Measurements from ENCODE around the gene SPTBN1. TPM values are rescaled to one million over a fixed set of nuclear protein-coding genes. Genes with fewer than 3 reads are reported as not detected.

The SPTBN1 gene
- total RNA-seq, 1 donor from 2014 or later, result 53.8 TPM

DNA sequence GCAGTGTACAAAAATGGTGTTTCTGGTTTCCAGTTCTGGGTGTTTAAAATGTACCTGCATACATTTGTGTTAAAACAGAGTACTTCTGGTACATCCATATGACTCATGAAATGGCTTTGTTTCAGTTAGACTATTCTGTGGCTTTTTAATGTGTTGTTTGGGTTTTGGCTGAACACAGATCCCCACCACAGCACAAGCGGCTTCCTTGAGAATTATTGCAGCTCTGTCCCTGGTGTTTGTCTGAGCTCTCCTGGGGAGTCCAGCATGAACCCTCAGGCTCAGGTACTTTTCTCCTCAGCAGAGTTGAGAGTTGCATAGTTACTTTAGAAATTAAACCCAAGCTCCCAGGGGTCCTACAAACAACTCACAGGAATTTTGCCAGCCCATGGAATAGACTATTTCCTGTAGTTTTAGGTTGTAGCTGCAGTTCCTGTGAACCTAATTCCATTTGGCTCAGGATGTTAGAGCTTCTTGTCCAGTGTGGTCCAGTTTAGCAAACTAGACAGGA is 202.5 kb downstream of the SPTBN1 start:
- Mint-ChIP-seq H3K27me3 (no peaks in the 10 kb centered on the region), H3K27ac (peak overlapping the region; percentile 29), H3K4me1 (peaks cover 18% of the 10 kb centered on the region), H3K4me3 (peak overlapping the region; percentile 31), H3K36me3 (ENCODE audit: low read depth) (peaks cover 76% of the 10 kb centered on the region), H3K9me3 (no peaks in the 10 kb centered on the region)
- intact Hi-C loops (cut with micrococcal nuclease), result loop anchor here (1.0 to 10.0 kb wide), 3 partner anchors 22 to 516 kb away; no protein-coding TSS in a partner anchor
- no peak for DNase-seq

GRCh38 chr2:54659527-54659926 is 203.4 kb downstream of the SPTBN1 start:
- DNase-seq, result no peak
- intact Hi-C loops (cut with micrococcal nuclease), result loop anchor here (5.0 to 10.0 kb wide), 2 partner anchors 102 to 515 kb away; no protein-coding TSS in a partner anchor
- H3K36me3 Mint-ChIP-seq (ENCODE audit: low read depth), result peaks cover 78% of the 10 kb centered on the region
- H3K27me3 Mint-ChIP-seq, result no peaks in the 10 kb centered on the region
- H3K27ac Mint-ChIP-seq, result no peak overlapping the region
- peaks cover 23% of the 10 kb centered on the region for H3K4me1 Mint-ChIP-seq
- no peak overlapping the region for H3K4me3 Mint-ChIP-seq
- no peaks in the 10 kb centered on the region for H3K9me3 Mint-ChIP-seq

- no peak for DNase-seq
- peaks cover 73% of the 10 kb centered on the region for H3K36me3 Mint-ChIP-seq (ENCODE audit: low read depth)
- intact Hi-C loops (cut with micrococcal nuclease), result no loop called here
- no peaks in the 10 kb centered on the region for H3K27me3 Mint-ChIP-seq
- H3K27ac Mint-ChIP-seq, result no peak overlapping the region
- no peaks in the 10 kb centered on the region for H3K9me3 Mint-ChIP-seq
- peaks cover 29% of the 10 kb centered on the region for H3K4me1 Mint-ChIP-seq
- H3K4me3 Mint-ChIP-seq, result no peak overlapping the region
Observed at GRCh38 chr2:54660752-54661151, 204.6 kb downstream of the SPTBN1 start.

- no peak for DNase-seq
- peaks cover 79% of the 10 kb centered on the region for H3K36me3 Mint-ChIP-seq (ENCODE audit: low read depth)
- H3K27me3 Mint-ChIP-seq, result no peaks in the 10 kb centered on the region
- no peak overlapping the region for H3K4me3 Mint-ChIP-seq
- peaks cover 20% of the 10 kb centered on the region for H3K4me1 Mint-ChIP-seq
- no peaks in the 10 kb centered on the region for H3K9me3 Mint-ChIP-seq
- no peak overlapping the region for H3K27ac Mint-ChIP-seq
- intact Hi-C loops (cut with micrococcal nuclease), result loop anchor here (2.0 kb wide), 1 partner anchor 175 kb away; no protein-coding TSS in a partner anchor
Observed at GRCh38 chr2:54663424-54664030, 207.4 kb downstream of the SPTBN1 start.

GRCh38 chr2:54664238-54664786 is 208.2 kb downstream of the SPTBN1 start:
- peaks cover 15% of the 10 kb centered on the region for H3K4me1 Mint-ChIP-seq
- H3K27ac Mint-ChIP-seq, result no peak overlapping the region
- no peaks in the 10 kb centered on the region for H3K9me3 Mint-ChIP-seq
- H3K4me3 Mint-ChIP-seq, result no peak overlapping the region
- intact Hi-C loops (cut with micrococcal nuclease), result loop anchor here (2.0 kb wide), 1 partner anchor 174 kb away; no protein-coding TSS in a partner anchor
- no peak for DNase-seq
- H3K27me3 Mint-ChIP-seq, result no peaks in the 10 kb centered on the region
- H3K36me3 Mint-ChIP-seq (ENCODE audit: low read depth), result peaks cover 78% of the 10 kb centered on the region

GRCh38 chr2:54665436-54665856 is 209.3 kb downstream of the SPTBN1 start:
- H3K27ac Mint-ChIP-seq, result no peak overlapping the region
- no peaks in the 10 kb centered on the region for H3K27me3 Mint-ChIP-seq
- DNase-seq, result peak; percentile 86
- intact Hi-C loops (cut with micrococcal nuclease), result loop anchor here (1.0 to 2.0 kb wide), 2 partner anchors 39 to 173 kb away; no protein-coding TSS in a partner anchor
- peaks cover 15% of the 10 kb centered on the region for H3K4me1 Mint-ChIP-seq
- H3K9me3 Mint-ChIP-seq, result no peaks in the 10 kb centered on the region
- H3K36me3 Mint-ChIP-seq (ENCODE audit: low read depth), result peaks cover 72% of the 10 kb centered on the region
- H3K4me3 Mint-ChIP-seq, result no peak overlapping the region

DNA sequence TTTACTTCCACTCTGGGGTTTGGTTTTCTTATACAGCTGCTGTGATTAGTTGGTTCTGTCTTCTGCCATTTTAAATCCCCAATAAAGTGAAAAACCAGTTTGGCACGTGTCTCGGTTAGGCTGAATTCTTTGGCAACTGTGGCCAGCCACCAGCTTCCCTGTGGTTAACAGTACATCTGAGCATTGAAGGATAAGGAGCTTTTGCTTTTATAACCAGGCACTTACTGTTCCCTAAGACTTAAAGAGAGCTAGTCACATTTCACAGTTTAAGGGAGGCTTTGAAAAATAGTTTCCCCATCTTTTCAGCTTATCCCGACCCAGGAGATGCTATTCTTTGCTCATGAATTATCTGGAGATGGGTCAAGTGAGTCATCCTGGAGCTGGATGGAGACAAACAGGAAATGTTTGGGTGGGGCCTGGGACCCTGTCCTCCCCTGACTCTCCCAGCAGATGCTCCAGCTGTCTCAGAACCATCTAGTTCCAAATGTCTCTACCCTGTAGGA is 210.1 kb downstream of the SPTBN1 start:
- H3K4me1 Mint-ChIP-seq, result peaks cover 16% of the 10 kb centered on the region
- H3K27me3 Mint-ChIP-seq, result no peaks in the 10 kb centered on the region
- DNase-seq, result no peak
- intact Hi-C loops (cut with micrococcal nuclease), result loop anchor here (2.0 kb wide), 1 partner anchor 15 kb away; no protein-coding TSS in a partner anchor
- H3K4me3 Mint-ChIP-seq, result no peak overlapping the region
- peaks cover 74% of the 10 kb centered on the region for H3K36me3 Mint-ChIP-seq (ENCODE audit: low read depth)
- H3K9me3 Mint-ChIP-seq, result no peaks in the 10 kb centered on the region
- H3K27ac Mint-ChIP-seq, result no peak overlapping the region

DNA sequence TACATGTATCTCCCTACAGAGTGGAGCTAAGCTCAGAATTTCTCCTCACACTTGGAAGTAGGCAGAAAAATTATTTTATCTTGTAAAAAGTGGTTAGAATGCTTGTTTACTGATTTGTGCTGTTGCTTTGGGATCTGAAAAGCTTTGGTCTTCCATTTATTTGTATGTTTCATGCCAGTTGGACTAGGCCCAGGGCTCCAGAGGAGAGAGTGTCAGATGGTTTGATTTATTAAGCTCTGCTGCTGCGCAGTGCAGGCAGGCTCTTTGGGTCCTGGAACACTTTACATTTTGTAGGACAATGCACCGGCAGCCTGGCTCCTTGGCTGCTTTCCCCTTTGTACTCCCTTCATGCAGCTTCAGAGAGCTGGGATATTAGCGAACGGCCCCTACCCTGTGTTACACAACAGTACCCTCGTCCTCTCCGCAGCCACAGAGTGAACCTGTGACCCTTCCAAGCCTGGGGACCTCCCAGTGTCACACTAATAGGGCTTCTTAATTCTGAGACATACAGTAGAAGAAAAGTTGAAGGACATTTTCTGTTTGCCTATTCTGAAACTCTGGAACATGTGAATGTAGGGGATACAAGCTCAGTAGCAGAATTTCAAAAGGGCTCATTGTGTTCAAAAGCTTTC is 210.6 kb downstream of the SPTBN1 start:
- H3K27me3 Mint-ChIP-seq, result no peaks in the 10 kb centered on the region
- DNase-seq, result no peak
- peaks cover 71% of the 10 kb centered on the region for H3K36me3 Mint-ChIP-seq (ENCODE audit: low read depth)
- peaks cover 17% of the 10 kb centered on the region for H3K4me1 Mint-ChIP-seq
- no peak overlapping the region for H3K4me3 Mint-ChIP-seq
- H3K9me3 Mint-ChIP-seq, result no peaks in the 10 kb centered on the region
- no peak overlapping the region for H3K27ac Mint-ChIP-seq
- intact Hi-C loops (cut with micrococcal nuclease), result loop anchor here (2.0 kb wide), 1 partner anchor 14 kb away; no protein-coding TSS in a partner anchor

- H3K27me3 Mint-ChIP-seq, result no peaks in the 10 kb centered on the region
Observed at GRCh38 chr2:54667266-54667639, 211.1 kb downstream of the SPTBN1 start.

GRCh38 chr2:54667726-54668650 is 211.9 kb downstream of the SPTBN1 start:
- H3K27ac Mint-ChIP-seq, result no peak overlapping the region

More at GRCh38 chr2:54667266-54667639, 211.1 kb downstream of the SPTBN1 start:
- Mint-ChIP-seq H3K36me3 (ENCODE audit: low read depth) (peaks cover 68% of the 10 kb centered on the region), H3K4me1 (peaks cover 17% of the 10 kb centered on the region), H3K4me3 (no peak overlapping the region), H3K9me3 (no peaks in the 10 kb centered on the region), H3K27ac (no peak overlapping the region)
- no peak for DNase-seq
- intact Hi-C loops (cut with micrococcal nuclease), result loop anchor here (2.0 kb wide), 1 partner anchor 14 kb away; no protein-coding TSS in a partner anchor

DNA sequence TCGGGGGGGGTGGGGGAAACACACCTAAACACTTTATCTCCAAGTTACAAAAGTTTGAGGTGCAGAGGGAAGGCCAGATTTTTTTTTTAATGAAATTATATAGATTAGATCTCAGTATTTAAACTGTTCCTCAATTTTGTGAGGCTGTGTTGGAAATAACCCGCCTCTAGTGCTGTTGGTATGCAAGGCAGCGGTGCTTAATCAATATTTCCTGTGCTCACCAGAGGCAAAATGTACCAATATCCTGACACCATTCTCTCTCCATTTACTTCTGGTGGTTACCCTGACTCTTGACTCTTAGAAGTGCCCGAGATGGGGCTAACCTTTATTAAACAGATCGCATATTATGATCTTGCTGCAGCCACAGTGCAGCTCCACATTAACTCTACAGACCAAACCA is 212.6 kb downstream of the SPTBN1 start:
- H3K4me3 Mint-ChIP-seq, result no peak overlapping the region
- H3K27me3 Mint-ChIP-seq, result peaks cover 2% of the 10 kb centered on the region
- H3K9me3 Mint-ChIP-seq, result no peaks in the 10 kb centered on the region
- DNase-seq, result no peak
- peaks cover 30% of the 10 kb centered on the region for H3K4me1 Mint-ChIP-seq
- intact Hi-C loops (cut with micrococcal nuclease), result no loop called here
- no peak overlapping the region for H3K27ac Mint-ChIP-seq
- peaks cover 64% of the 10 kb centered on the region for H3K36me3 Mint-ChIP-seq (ENCODE audit: low read depth)

More at GRCh38 chr2:54667726-54668650, 211.9 kb downstream of the SPTBN1 start:
- Mint-ChIP-seq H3K27me3 (peaks cover 2% of the 10 kb centered on the region), H3K4me1 (peaks cover 23% of the 10 kb centered on the region), H3K9me3 (no peaks in the 10 kb centered on the region), H3K36me3 (ENCODE audit: low read depth) (peaks cover 68% of the 10 kb centered on the region), H3K4me3 (no peak overlapping the region)
- DNase-seq, result no peak
- intact Hi-C loops (cut with micrococcal nuclease), result loop anchor here (2.0 kb wide), 1 partner anchor 13 kb away; no protein-coding TSS in a partner anchor

GRCh38 chr2:54669677-54670484 is 213.8 kb downstream of the SPTBN1 start:
- intact Hi-C loops (cut with micrococcal nuclease), result no loop called here
- Mint-ChIP-seq H3K4me1 (peaks cover 28% of the 10 kb centered on the region), H3K27me3 (peaks cover 6% of the 10 kb centered on the region), H3K4me3 (no peak overlapping the region), H3K27ac (no peak overlapping the region), H3K36me3 (ENCODE audit: low read depth) (peaks cover 54% of the 10 kb centered on the region), H3K9me3 (no peaks in the 10 kb centered on the region)
- DNase-seq, result no peak

All from activated CD4-positive, alpha-beta T cell treated with anti-CD3 and anti-CD28 coated beads, Interleukin-2, amount 10 ng/mL, durations not matched to agents 24 days and 14 days (primary cell).